Colonic mucosa (tissue), 4 donors: ENCODE data around the gene AKT1S1. TPM values are rescaled to one million over a fixed set of nuclear protein-coding genes. Genes with fewer than 3 reads are reported as not detected.

ENCODE experiments used
- DNase-seq: peaks from one replicate; pipeline ENCODE4 v3.0.0-alpha.2; 2020
- H3K27ac ChIP-seq: fragments of 200-600 bp; one replicate; pipeline ENCODE4 v1.8.0; 2021
- H3K27me3 ChIP-seq: fragments of 200-600 bp; one replicate; pipeline ENCODE4 v1.8.0; 2021
- H3K36me3 ChIP-seq: fragments of 200-600 bp; one replicate; pipeline ENCODE4 v1.8.0; 2021
- H3K4me1 ChIP-seq: fragments of 200-600 bp; one replicate; pipeline ENCODE4 v1.8.0; 2021; ENCODE audit warnings: mild to moderate bottlenecking
- H3K4me3 ChIP-seq: fragments of 200-600 bp; one replicate; pipeline ENCODE4 v1.8.0; 2021
- H3K9ac ChIP-seq, 2 donors: one replicate each; pipeline ENCODE4 v1.7.0; 2013; ENCODE audit warnings: control low read depth in 2 of 2, low read depth in 2 of 2, low read length in 2 of 2
- H3K9me3 ChIP-seq: fragments of 200-600 bp; one replicate; pipeline ENCODE4 v1.8.0; 2021
- intact Hi-C: fragments of 100-400 bp; cut with DNase I; formaldehyde crosslinking; loops from one replicate; pipeline ENCODE4 v1.14.1; 2022
- total RNA-seq, 2 donors: library from RNA; stranded (reverse); fragmentation: NEBNext Ultra II Directional in 1 of 2; extraction: Animal tissue kit (Norgen Biotek cat#: 25700) in 1 of 2; gene quantifications; one replicate each; pipeline ENCODE4 v1.2.1, GENCODE V29; 2021
- TF ChIP-seq, protein P1 (sequence below): fragments of 200-600 bp; IDR thresholded peaks from one replicate; pipeline ENCODE4 v1.8.0; 2022; ENCODE audit warnings: antibody characterized with exemption, mild to moderate bottlenecking
- donor health status: healthy.
- donor health status: DM: no; HTN: no; CAD: no.
- donor health status: DM: no; HTN: no; CAD: no.

The AKT1S1 gene
- total RNA-seq, 2 donors from 2014 or later: 32.7 to 74.9 TPM

DNA sequence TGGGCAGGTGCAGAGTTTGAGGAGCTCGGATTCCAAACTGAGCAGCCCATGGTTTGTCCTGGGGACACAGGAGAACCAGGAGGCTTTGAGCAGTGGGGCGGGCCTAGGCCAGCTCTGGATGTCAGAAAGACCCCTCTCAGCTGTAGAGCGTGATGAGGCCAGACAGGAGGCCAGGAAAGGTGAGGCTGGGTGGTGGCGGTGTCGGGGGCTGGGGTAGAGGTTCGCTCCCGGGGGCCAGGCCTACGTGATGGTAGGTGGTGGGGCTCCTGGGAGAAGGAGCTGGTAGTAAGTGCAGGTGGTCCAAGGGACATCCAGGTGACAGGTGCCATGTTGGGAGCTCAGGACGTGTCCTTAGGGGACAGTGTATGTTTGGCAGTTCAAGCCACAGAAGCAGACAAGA is 39.7 kb downstream of the AKT1S1 start:
- no peak overlapping the region for H3K27ac ChIP-seq
- H3K36me3 ChIP-seq: peaks cover 9% of the 10 kb centered on the region
- no peaks in the 10 kb centered on the region for H3K27me3 ChIP-seq
- no peak overlapping the region for H3K4me3 ChIP-seq
- no peak overlapping the region for H3K9ac ChIP-seq
- H3K9me3 ChIP-seq: no peaks in the 10 kb centered on the region
- H3K4me1 ChIP-seq: no peaks in the 10 kb centered on the region
- TF ChIP-seq, protein P1, sequence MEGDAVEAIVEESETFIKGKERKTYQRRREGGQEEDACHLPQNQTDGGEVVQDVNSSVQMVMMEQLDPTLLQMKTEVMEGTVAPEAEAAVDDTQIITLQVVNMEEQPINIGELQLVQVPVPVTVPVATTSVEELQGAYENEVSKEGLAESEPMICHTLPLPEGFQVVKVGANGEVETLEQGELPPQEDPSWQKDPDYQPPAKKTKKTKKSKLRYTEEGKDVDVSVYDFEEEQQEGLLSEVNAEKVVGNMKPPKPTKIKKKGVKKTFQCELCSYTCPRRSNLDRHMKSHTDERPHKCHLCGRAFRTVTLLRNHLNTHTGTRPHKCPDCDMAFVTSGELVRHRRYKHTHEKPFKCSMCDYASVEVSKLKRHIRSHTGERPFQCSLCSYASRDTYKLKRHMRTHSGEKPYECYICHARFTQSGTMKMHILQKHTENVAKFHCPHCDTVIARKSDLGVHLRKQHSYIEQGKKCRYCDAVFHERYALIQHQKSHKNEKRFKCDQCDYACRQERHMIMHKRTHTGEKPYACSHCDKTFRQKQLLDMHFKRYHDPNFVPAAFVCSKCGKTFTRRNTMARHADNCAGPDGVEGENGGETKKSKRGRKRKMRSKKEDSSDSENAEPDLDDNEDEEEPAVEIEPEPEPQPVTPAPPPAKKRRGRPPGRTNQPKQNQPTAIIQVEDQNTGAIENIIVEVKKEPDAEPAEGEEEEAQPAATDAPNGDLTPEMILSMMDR: no peak
- no peak for DNase-seq
- intact Hi-C loops: no loop called here

- no peak for DNase-seq
- no peaks in the 10 kb centered on the region for H3K9me3 ChIP-seq
- no peak overlapping the region for H3K9ac ChIP-seq
- H3K27ac ChIP-seq: no peak overlapping the region
- intact Hi-C loops: no loop called here
- no peak overlapping the region for H3K4me3 ChIP-seq
- H3K27me3 ChIP-seq: no peaks in the 10 kb centered on the region
- peaks cover 9% of the 10 kb centered on the region for H3K36me3 ChIP-seq
- TF ChIP-seq, protein P1: no peak
- H3K4me1 ChIP-seq: no peaks in the 10 kb centered on the region
Measured at GRCh38 chr19:49837009-49837310, 40.2 kb downstream of the AKT1S1 start.

DNA sequence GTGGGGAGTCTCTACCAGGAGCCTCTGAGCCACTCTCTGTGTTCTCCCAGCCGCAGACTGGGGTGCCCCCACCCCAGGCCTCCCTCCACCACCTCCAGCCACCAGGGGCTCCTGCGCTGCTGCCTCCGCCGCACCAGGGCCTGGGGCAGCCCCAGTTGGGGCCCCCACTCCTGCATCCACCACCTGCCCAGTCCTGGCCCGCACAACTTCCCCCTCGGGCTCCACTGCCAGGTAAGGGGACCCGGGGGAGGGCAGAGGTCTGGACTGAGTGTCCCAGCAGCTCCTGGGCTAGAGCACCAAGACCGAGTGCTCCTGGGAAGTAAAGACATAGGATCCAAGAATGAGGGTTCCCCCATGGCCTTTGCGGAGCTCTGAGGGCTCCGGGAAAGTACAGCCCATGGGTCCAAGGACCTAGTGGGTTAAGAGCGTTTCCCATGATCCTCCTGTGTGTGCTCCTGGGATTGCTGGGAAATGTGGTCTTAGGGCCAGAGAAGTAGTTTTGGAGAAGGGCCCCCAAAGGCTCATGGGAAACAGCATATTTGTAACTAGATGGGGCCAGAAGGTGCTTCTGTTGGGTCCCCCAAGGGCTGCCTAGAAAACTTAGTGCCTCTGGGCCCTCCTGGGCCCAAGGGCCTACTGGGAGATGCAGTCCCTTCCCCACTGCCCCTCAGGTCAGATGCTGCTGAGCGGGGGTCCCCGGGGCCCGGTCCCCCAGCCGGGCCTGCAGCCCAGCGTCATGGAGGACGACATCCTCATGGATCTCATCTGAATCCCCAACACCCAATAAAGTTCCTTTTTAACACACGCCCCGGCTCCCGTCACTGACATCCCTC is 40.8 kb downstream of the AKT1S1 start:
- TF ChIP-seq, protein P1: no peak
- Histone ChIP-seq H3K9me3 (no peaks in the 10 kb centered on the region), H3K27ac (no peak overlapping the region), H3K27me3 (no peaks in the 10 kb centered on the region), H3K4me1 (no peaks in the 10 kb centered on the region), H3K36me3 (peaks cover 9% of the 10 kb centered on the region), H3K4me3 (no peak overlapping the region), H3K9ac (no peak overlapping the region)
- intact Hi-C loops: no loop called here
- DNase-seq: no peak

DNA sequence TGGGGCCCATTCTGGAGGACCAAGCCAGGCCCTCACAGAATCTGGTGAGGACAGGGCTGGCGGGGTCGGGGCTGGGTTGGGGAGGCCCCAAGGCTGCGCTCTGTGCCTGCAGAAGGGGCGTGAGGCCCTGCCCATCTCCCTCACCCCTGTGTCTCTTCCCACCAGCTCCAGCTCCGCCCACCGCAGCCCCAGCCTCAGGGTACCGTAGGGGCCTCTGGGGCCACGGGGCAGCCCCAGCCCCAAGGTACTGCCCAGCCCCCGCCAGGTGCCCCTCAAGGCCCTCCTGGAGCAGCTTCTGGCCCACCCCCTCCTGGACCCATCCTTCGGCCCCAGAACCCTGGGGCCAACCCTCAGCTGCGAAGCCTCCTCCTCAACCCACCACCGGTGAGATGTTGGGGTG is 41.6 kb downstream of the AKT1S1 start:
- Histone ChIP-seq H3K27ac (no peak overlapping the region), H3K9ac (no peak overlapping the region), H3K36me3 (peaks cover 9% of the 10 kb centered on the region), H3K4me3 (no peak overlapping the region), H3K9me3 (no peaks in the 10 kb centered on the region), H3K4me1 (no peaks in the 10 kb centered on the region), H3K27me3 (no peaks in the 10 kb centered on the region)
- DNase-seq: no peak
- TF ChIP-seq, protein P1: no peak
- intact Hi-C loops: no loop called here

DNA sequence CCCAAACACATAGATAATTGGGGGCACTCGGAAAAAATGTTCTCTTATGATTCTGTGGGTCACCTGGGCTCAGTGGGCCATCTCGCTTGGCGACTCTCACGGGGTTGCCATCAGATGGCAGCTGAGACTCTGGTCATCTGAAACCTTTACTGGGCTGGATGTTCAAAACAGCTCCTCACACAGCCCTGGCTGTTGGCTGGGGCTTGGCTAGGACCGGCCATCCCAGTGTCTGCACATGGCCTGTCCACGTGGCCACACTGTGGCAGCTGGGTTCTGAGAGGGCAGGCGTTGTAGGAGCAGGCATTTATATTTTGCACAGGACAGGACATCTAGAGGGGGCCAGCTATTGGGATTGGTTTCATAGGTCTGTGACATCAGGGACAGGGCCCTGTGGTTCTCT is 43.6 kb downstream of the AKT1S1 start:
- intact Hi-C loops: no loop called here
- H3K9me3 ChIP-seq: no peaks in the 10 kb centered on the region
- no peak for DNase-seq
- H3K27me3 ChIP-seq: no peaks in the 10 kb centered on the region
- H3K9ac ChIP-seq: no peak overlapping the region
- H3K4me3 ChIP-seq: no peak overlapping the region
- peaks cover 9% of the 10 kb centered on the region for H3K36me3 ChIP-seq
- H3K4me1 ChIP-seq: no peaks in the 10 kb centered on the region
- no peak overlapping the region for H3K27ac ChIP-seq
- TF ChIP-seq, protein P1: no peak
